Esophagus squamous epithelium (tissue), 4 donors: ENCODE data around the gene RHEX.

ENCODE experiments used
- POLR2A ChIP-seq, 4 donors: fragments of 450-650 bp; IDR thresholded peaks; one replicate each; pipeline ENCODE4 v1.6.1; 2017; ENCODE audit warnings: antibody characterized with exemption in 4 of 4, mild to moderate bottlenecking in 4 of 4, moderate library complexity in 3 of 4
- TF ChIP-seq, protein P1 (sequence below), 6 experiments: fragments of 450-650 bp in 4 of 6; fragments of 200-600 bp in 2 of 6; sonication (generic) in 2 of 6; IDR thresholded peaks; one replicate each; pipeline ENCODE4 v1.5.1; 2016 to 2019; ENCODE audit warnings: antibody characterized with exemption in 6 of 6, mild to moderate bottlenecking in 4 of 6, moderate library complexity in 4 of 6

DNA sequence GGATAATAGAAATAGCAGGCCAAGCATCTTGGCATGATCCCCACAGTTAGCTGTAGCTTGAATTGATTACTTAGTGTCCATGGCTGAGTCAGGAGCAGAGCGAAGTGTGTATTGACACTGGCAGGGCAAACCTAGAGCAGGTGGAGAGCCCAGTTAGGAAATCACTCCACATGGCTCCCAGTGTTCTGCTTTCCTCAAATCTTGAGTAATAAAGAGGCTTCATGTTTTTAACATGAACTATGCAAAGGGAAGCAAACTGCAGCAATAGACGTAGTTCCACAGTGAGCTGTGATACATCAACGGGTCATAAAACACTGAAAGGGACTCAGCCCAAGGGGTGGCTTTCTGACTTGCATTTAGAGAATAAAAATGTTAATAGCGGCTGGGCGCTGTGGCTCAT is 28.9 kb downstream of the RHEX start:
- TF ChIP-seq, protein P1, sequence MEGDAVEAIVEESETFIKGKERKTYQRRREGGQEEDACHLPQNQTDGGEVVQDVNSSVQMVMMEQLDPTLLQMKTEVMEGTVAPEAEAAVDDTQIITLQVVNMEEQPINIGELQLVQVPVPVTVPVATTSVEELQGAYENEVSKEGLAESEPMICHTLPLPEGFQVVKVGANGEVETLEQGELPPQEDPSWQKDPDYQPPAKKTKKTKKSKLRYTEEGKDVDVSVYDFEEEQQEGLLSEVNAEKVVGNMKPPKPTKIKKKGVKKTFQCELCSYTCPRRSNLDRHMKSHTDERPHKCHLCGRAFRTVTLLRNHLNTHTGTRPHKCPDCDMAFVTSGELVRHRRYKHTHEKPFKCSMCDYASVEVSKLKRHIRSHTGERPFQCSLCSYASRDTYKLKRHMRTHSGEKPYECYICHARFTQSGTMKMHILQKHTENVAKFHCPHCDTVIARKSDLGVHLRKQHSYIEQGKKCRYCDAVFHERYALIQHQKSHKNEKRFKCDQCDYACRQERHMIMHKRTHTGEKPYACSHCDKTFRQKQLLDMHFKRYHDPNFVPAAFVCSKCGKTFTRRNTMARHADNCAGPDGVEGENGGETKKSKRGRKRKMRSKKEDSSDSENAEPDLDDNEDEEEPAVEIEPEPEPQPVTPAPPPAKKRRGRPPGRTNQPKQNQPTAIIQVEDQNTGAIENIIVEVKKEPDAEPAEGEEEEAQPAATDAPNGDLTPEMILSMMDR (IDR thresholded peaks at IDR 0.05), result no peak
- no peak for TF ChIP-seq POLR2A (IDR thresholded peaks at IDR 0.05)
